Body of pancreas (tissue), 4 donors: ENCODE measurements around the gene AGMAT. TPM values are rescaled to one million over a fixed set of nuclear protein-coding genes. Genes with fewer than 3 reads are reported as not detected.

Experiments used
- ATAC-seq: fragments of 150-250 bp; one replicate; pipeline ENCODE4 v1.9.1; 2016
- DNase-seq, 4 donors: peaks; one replicate each; pipeline ENCODE4 v3.0.0-alpha.2; 2019
- H3K27ac ChIP-seq, 4 donors: fragments of 200-600 bp; sonication (generic); 1 replicate in 3 of 4; 2 replicates in 1 of 4; pipeline versions ENCODE4 v1.5.1 to v1.6.1; 2016 to 2019; ENCODE audit warnings: mild to moderate bottlenecking in 1 of 4, mixed read lengths in 1 of 4, moderate library complexity in 1 of 4
- H3K27me3 ChIP-seq, 2 donors: fragments of 200-600 bp; sonication (generic); one replicate each; pipeline ENCODE4 v1.6.0; 2016; ENCODE audit warnings: mild to moderate bottlenecking in 1 of 2
- H3K36me3 ChIP-seq, 2 donors: fragments of 200-600 bp; sonication (generic); replicated peaks in 1 of 2; 2 replicates each; pipeline ENCODE4 v1.5.1; 2016; ENCODE audit warnings: low read depth in 2 of 2; ENCODE audit not compliant: insufficient read depth in 1 of 2
- H3K4me1 ChIP-seq: fragments of 200-600 bp; sonication (generic); one replicate; pipeline ENCODE4 v1.6.0; 2016
- H3K4me3 ChIP-seq, 2 donors: fragments of 200-600 bp; sonication (generic); 1 replicate in 1 of 2; 2 replicates in 1 of 2; pipeline ENCODE4 v1.5.1; 2016 to 2019
- H3K9me3 ChIP-seq, 3 donors: fragments of 200-600 bp; sonication (generic); 1 replicate in 2 of 3; 2 replicates in 1 of 3; pipeline ENCODE4 v1.5.1; 2016
- POLR2A ChIP-seq, 3 donors: fragments of 450-650 bp; IDR thresholded peaks; one replicate each; pipeline ENCODE4 v1.6.1; 2016; ENCODE audit warnings: antibody characterized with exemption in 3 of 3, mild to moderate bottlenecking in 2 of 3
- WGBS, 2 donors: methylation state at CpG; one replicate each; pipeline ENCODE4 v1.1.5; 2017; 5-methylcytosine and 5-hydroxymethylcytosine counted together
- intact Hi-C: fragments of 100-400 bp; cut with DNase I; formaldehyde crosslinking; loops from one replicate; pipeline ENCODE4 v1.15.1; 2023
- total RNA-seq, 2 donors: library from RNA; depleted of rRNA; stranded (reverse); fragments of >200 nt; gene quantifications; one replicate each; pipeline ENCODE4 v1.1.0, GENCODE V29; 2016
- TF ChIP-seq, protein P1 (sequence below), 7 experiments: fragments of 450-650 bp in 4 of 7; fragments of 200-600 bp in 3 of 7; sonication (generic) in 3 of 7; IDR thresholded peaks; one replicate each; pipeline ENCODE4 v1.5.1; 2016 to 2019; ENCODE audit warnings: antibody characterized with exemption in 7 of 7

AGMAT gene
- total RNA-seq, 2 donors from 2014 or later: 0.33 to 0.52 TPM

- no peaks in the 10 kb centered on the region for H3K4me1 ChIP-seq
- intact Hi-C loops: no loop called here
- H3K4me3 ChIP-seq: no peak overlapping the region
- DNase-seq: no peak
- no peak for TF ChIP-seq POLR2A (IDR thresholded peaks at IDR 0.05)
- TF ChIP-seq, protein P1, sequence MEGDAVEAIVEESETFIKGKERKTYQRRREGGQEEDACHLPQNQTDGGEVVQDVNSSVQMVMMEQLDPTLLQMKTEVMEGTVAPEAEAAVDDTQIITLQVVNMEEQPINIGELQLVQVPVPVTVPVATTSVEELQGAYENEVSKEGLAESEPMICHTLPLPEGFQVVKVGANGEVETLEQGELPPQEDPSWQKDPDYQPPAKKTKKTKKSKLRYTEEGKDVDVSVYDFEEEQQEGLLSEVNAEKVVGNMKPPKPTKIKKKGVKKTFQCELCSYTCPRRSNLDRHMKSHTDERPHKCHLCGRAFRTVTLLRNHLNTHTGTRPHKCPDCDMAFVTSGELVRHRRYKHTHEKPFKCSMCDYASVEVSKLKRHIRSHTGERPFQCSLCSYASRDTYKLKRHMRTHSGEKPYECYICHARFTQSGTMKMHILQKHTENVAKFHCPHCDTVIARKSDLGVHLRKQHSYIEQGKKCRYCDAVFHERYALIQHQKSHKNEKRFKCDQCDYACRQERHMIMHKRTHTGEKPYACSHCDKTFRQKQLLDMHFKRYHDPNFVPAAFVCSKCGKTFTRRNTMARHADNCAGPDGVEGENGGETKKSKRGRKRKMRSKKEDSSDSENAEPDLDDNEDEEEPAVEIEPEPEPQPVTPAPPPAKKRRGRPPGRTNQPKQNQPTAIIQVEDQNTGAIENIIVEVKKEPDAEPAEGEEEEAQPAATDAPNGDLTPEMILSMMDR (IDR thresholded peaks at IDR 0.05): no peak
- no peaks in the 10 kb centered on the region for H3K9me3 ChIP-seq
- no peak overlapping the region for H3K27ac ChIP-seq
- no peaks in the 10 kb centered on the region for H3K27me3 ChIP-seq
- 96 to 100% methylated on average over 4 of the region's 4 CpGs for WGBS, 2 donors
- no peak for ATAC-seq
- H3K36me3 ChIP-seq: peaks cover 5 to 39% of the 10 kb centered on the region in 2 donors
Observed at GRCh38 chr1:15541231-15541792, 43.5 kb downstream of the AGMAT start.

GRCh38 chr1:15540186-15540585, 44.7 kb downstream of the AGMAT start:
- Histone ChIP-seq H3K27ac (no peak overlapping the region), H3K4me3 (no peak overlapping the region), H3K4me1 (no peaks in the 10 kb centered on the region), H3K27me3 (no peaks in the 10 kb centered on the region), H3K36me3 (peaks cover 1 to 37% of the 10 kb centered on the region in 2 donors), H3K9me3 (no peaks in the 10 kb centered on the region)
- WGBS, 2 donors: 94% methylated on average over 8 of the region's 8 CpGs
- ATAC-seq (no peak), DNase-seq (no peak)
- TF ChIP-seq, protein P1 (IDR thresholded peaks at IDR 0.05): no peak
- no peak for TF ChIP-seq POLR2A (IDR thresholded peaks at IDR 0.05)
- intact Hi-C loops: no loop called here

- H3K9me3 ChIP-seq: no peaks in the 10 kb centered on the region
- no peak overlapping the region for H3K27ac ChIP-seq
- no peak for ATAC-seq
- H3K36me3 ChIP-seq: peaks cover 0 to 30% of the 10 kb centered on the region in 2 donors
- intact Hi-C loops: no loop called here
- TF ChIP-seq, protein P1 (IDR thresholded peaks at IDR 0.05): no peak
- TF ChIP-seq POLR2A (IDR thresholded peaks at IDR 0.05): no peak
- DNase-seq: no peak
- no peak overlapping the region for H3K4me3 ChIP-seq
- H3K27me3 ChIP-seq: no peaks in the 10 kb centered on the region
- WGBS, 2 donors: 71 to 77% methylated on average over 6 of the region's 6 CpGs
- H3K4me1 ChIP-seq: no peaks in the 10 kb centered on the region
Observed at GRCh38 chr1:15538771-15539170, 46.1 kb downstream of the AGMAT start.

DNA sequence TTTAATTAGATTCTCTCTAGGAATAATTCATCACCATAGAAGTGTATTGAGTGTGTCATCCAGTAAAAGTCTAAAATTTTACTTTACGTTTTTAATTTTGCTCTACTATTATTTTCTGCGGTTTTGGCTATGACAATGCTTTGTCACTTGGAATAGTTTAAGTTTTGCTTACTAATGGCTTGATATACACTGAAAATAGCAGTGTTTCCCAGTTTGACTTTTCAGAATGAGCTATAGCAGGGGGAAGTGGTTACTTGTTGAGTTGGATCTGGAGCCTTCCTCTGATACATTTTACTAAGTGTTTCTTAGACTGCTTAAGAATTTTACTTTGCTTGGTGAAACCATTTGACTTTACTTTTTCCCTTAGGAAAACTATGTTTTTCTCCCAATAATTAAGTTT, 53.2 kb downstream of the AGMAT start:
- Histone ChIP-seq H3K27me3 (no peaks in the 10 kb centered on the region), H3K9me3 (no peaks in the 10 kb centered on the region), H3K27ac (no peak overlapping the region), H3K4me1 (peaks cover 13% of the 10 kb centered on the region), H3K4me3 (no peak overlapping the region), H3K36me3 (peaks cover 0 to 2% of the 10 kb centered on the region in 2 donors)
- DNase-seq: no peak
- WGBS, 2 donors: 77 to 84% methylated on average over 2 of the region's 2 CpGs
- intact Hi-C loops: no loop called here
- ATAC-seq: no peak
- TF ChIP-seq, protein P1 (IDR thresholded peaks at IDR 0.05): no peak
- TF ChIP-seq POLR2A (IDR thresholded peaks at IDR 0.05): no peak

DNA sequence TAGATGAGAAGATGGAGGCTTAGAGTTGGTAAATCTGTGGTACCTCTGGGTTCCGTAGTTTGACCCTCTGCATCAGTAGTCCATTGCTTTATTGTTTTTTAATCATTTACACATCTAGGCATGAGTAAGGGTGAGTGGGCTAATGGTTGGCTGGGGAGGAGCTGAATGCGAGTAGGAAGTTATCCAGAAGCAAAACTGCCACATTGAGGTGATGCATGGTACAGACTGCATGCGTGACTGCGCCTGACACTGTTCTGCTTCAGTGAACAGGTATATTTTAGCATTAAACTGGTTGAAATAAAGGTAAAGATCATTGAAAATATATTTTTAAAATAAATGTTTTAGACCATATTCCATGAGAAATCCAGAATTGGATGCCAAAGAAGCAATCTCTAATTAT, 53.8 kb downstream of the AGMAT start:
- H3K4me1 ChIP-seq: peaks cover 16% of the 10 kb centered on the region
- intact Hi-C loops: no loop called here
- H3K9me3 ChIP-seq: no peaks in the 10 kb centered on the region
- peaks cover 0 to 2% of the 10 kb centered on the region in 2 donors for H3K36me3 ChIP-seq
- no peaks in the 10 kb centered on the region for H3K27me3 ChIP-seq
- ATAC-seq: no peak
- no peak for DNase-seq
- 90 to 97% methylated on average over 4 of the region's 4 CpGs for WGBS, 2 donors
- no peak for TF ChIP-seq POLR2A (IDR thresholded peaks at IDR 0.05)
- TF ChIP-seq, protein P1 (IDR thresholded peaks at IDR 0.05): no peak
- H3K4me3 ChIP-seq: no peak overlapping the region
- H3K27ac ChIP-seq: no peak overlapping the region
